SK-N-SH (cell line): ENCODE results near the gene COL25A1. TPM values are rescaled to one million over a fixed set of nuclear protein-coding genes. Genes with fewer than 3 reads are reported as not detected.

ENCODE experiments used
- CTCF ChIA-PET: fragments of 300-600, 350-600 bp; formaldehyde crosslinking; extraction: SDS; loops from one replicate; lab custom pipeline; 2021; lab: Yijun Ruan, JAX
- POLR2A ChIA-PET: fragments of 350-600 bp; sonication (Branson Sonifier 250); formaldehyde crosslinking; extraction: SDS; loops from one replicate; lab custom pipeline; 2020; ENCODE audit warnings: antibody characterized with exemption, inconsistent platforms; lab: Yijun Ruan, JAX
- DNase-seq: peaks from one replicate; pipeline ENCODE4 v3.0.0; 2012
- H2AFZ ChIP-seq: fragments of 200-600 bp; sonication (generic); 2 replicates; pipeline ENCODE4 v1.8.1; 2016; ENCODE audit warnings: antibody characterized with exemption, mild to moderate bottlenecking, low read depth
- H3F3A ChIP-seq: fragments of 200-600 bp; sonication (generic); replicated peaks from 2 replicates; pipeline ENCODE3; 2016; ENCODE audit warnings: antibody characterized with exemption, mild to moderate bottlenecking; ENCODE audit not compliant: insufficient read depth
- H3K27ac ChIP-seq, 2 experiments: fragments of 200-500 bp in 1 of 2; fragments of 200-600 bp in 1 of 2; sonication (Bioruptor generic) in 1 of 2; sonication (generic), shearing (Covaris generic) in 1 of 2; 2 replicates each; pipeline versions ENCODE4 v1.5.1 to v1.6.1; 2014 to 2016; ENCODE audit warnings: low read depth in 2 of 2, inconsistent platforms in 1 of 2, low read length in 1 of 2, mild to moderate bottlenecking in 1 of 2, mixed read lengths in 1 of 2
- H3K27me3 ChIP-seq: fragments of 200-600 bp; sonication (generic), shearing (Covaris generic); 2 replicates; pipeline ENCODE4 v1.6.1; 2016; ENCODE audit warnings: mixed run types; ENCODE audit not compliant: insufficient read depth
- H3K36me3 ChIP-seq, 2 experiments: fragments of 200-500 bp in 1 of 2; fragments of 200-600 bp in 1 of 2; sonication (Bioruptor generic) in 1 of 2; sonication (generic) in 1 of 2; replicated peaks in 1 of 2; 2 replicates each; pipeline versions ENCODE3 to v1.5.1; 2014 to 2016; ENCODE audit warnings: low read length in 1 of 2, mild to moderate bottlenecking in 1 of 2; ENCODE audit not compliant: insufficient read depth in 2 of 2, control insufficient read depth in 1 of 2
- H3K4me1 ChIP-seq, 2 experiments: fragments of 200-500 bp in 1 of 2; fragments of 200-600 bp in 1 of 2; sonication (Bioruptor generic) in 1 of 2; sonication (generic), shearing (Covaris generic) in 1 of 2; 2 replicates each; pipeline versions ENCODE4 v1.5.1 to v1.6.1; 2014 to 2016; ENCODE audit warnings: low read depth in 1 of 2, low read length in 1 of 2, mixed run types in 1 of 2; ENCODE audit not compliant: insufficient read depth in 2 of 2, control insufficient read depth in 1 of 2
- H3K4me2 ChIP-seq: fragments of 200-600 bp; sonication (generic), shearing (Covaris generic); 2 replicates; pipeline ENCODE4 v1.6.1; 2017; ENCODE audit warnings: mixed run types
- H3K4me3 ChIP-seq, 2 experiments: fragments of 200-500 bp in 1 of 2; fragments of 200-600 bp in 1 of 2; sonication (Bioruptor generic) in 1 of 2; sonication (generic), shearing (Covaris generic) in 1 of 2; 2 replicates each; pipeline versions ENCODE4 v1.5.1 to v1.8.1; 2014 to 2016; ENCODE audit warnings: low read depth in 2 of 2, inconsistent platforms in 1 of 2, low read length in 1 of 2, mild to moderate bottlenecking in 1 of 2, mixed read lengths in 1 of 2, moderate library complexity in 1 of 2
- H3K79me2 ChIP-seq: fragments of 200-600 bp; sonication (generic); 2 replicates; pipeline ENCODE4 v1.8.1; 2017; ENCODE audit warnings: mild to moderate bottlenecking; ENCODE audit not compliant: insufficient read depth
- H3K9ac ChIP-seq: fragments of 200-600 bp; sonication (generic); 2 replicates; pipeline ENCODE4 v1.6.1; 2017; ENCODE audit warnings: mixed run types
- H3K9me2 ChIP-seq: fragments of 200-600 bp; sonication (generic); 2 replicates; pipeline ENCODE4 v1.6.1; 2017; ENCODE audit warnings: mixed run types
- H3K9me3 ChIP-seq: fragments of 200-600 bp; sonication (generic); 2 replicates; pipeline ENCODE4 v1.6.1; 2017; ENCODE audit warnings: mixed run types, mild to moderate bottlenecking, moderate library complexity
- H4K20me1 ChIP-seq: fragments of 200-600 bp; sonication (generic); 2 replicates; pipeline ENCODE4 v1.6.1; 2017; ENCODE audit warnings: mild to moderate bottlenecking, mixed run types; ENCODE audit not compliant: insufficient read depth
- CTCF ChIP-seq: fragments of 200-600 bp; sonication (generic); IDR thresholded peaks from 2 replicates; pipeline ENCODE4 v1.6.1; 2017; ENCODE audit warnings: antibody characterized with exemption, mild to moderate bottlenecking, moderate library complexity
- ELF1 ChIP-seq: IDR thresholded peaks from 2 replicates; pipeline ENCODE4 v1.4.0; 2012
- EP300 ChIP-seq, 2 experiments: IDR thresholded peaks; 2 replicates each; pipeline versions ENCODE4 v1.4.0 to v1.6.1; 2012; ENCODE audit warnings: borderline replicate concordance in 1 of 2, low read depth in 1 of 2, low read length in 1 of 2
- FOSL2 ChIP-seq: IDR thresholded peaks from 2 replicates; pipeline ENCODE4 v1.4.0; 2012; ENCODE audit warnings: low read depth, mild to moderate bottlenecking, moderate library complexity, borderline replicate concordance
- FOXM1 ChIP-seq: IDR thresholded peaks from 2 replicates; pipeline ENCODE4 v1.4.0; 2012; ENCODE audit warnings: low read depth, mild to moderate bottlenecking
- GABPA ChIP-seq: IDR thresholded peaks from 2 replicates; pipeline ENCODE4 v1.4.0; 2012; ENCODE audit warnings: low read depth, mild to moderate bottlenecking
- GATA2 ChIP-seq: sonication (generic); formaldehyde crosslinking; IDR thresholded peaks from 2 replicates; pipeline ENCODE4 v1.5.0; 2020; ENCODE audit warnings: mild to moderate bottlenecking, missing genetic modification reagents
- JUND ChIP-seq: IDR thresholded peaks from 2 replicates; pipeline ENCODE4 v1.4.0; 2012
- MXI1 ChIP-seq: IDR thresholded peaks from 2 replicates; pipeline ENCODE4 v1.6.1; 2012; ENCODE audit warnings: mild to moderate bottlenecking, low read depth, low read length, improper control_type of control experiment
- NFIC ChIP-seq: IDR thresholded peaks from 2 replicates; pipeline ENCODE4 v1.4.0; 2012; ENCODE audit warnings: borderline replicate concordance
- RCOR1 ChIP-seq: fragments of 150-350 bp; IDR thresholded peaks from 2 replicates; pipeline ENCODE4 v1.6.1; 2017; ENCODE audit warnings: antibody characterized with exemption, low read length
- REST ChIP-seq: IDR thresholded peaks from 2 replicates; pipeline ENCODE4 v1.6.1; 2012; ENCODE audit warnings: mild to moderate bottlenecking, low read depth, low read length, moderate library complexity
- SIN3A ChIP-seq: IDR thresholded peaks from 2 replicates; pipeline ENCODE4 v1.6.1; 2012; ENCODE audit warnings: low read depth, mild to moderate bottlenecking, low read length, moderate library complexity, borderline replicate concordance
- SMC3 ChIP-seq: IDR thresholded peaks from 2 replicates; pipeline ENCODE4 v1.6.1; 2012; ENCODE audit warnings: low read depth, low read length, improper control_type of control experiment
- TCF12 ChIP-seq: IDR thresholded peaks from 2 replicates; pipeline ENCODE4 v1.4.0; 2012
- TEAD4 ChIP-seq: IDR thresholded peaks from 2 replicates; pipeline ENCODE4 v1.4.0; 2012; ENCODE audit warnings: mild to moderate bottlenecking, borderline replicate concordance; ENCODE audit not compliant: insufficient read depth
- USF1 ChIP-seq: IDR thresholded peaks from 2 replicates; pipeline ENCODE4 v1.4.0; 2012; ENCODE audit warnings: low read depth, borderline replicate concordance
- USF2 ChIP-seq: fragments of 150-350 bp; IDR thresholded peaks from 2 replicates; pipeline ENCODE4 v1.6.1; 2017; ENCODE audit warnings: antibody characterized with exemption, low read length, low read depth, borderline replicate concordance
- YY1 ChIP-seq: IDR thresholded peaks from 2 replicates; pipeline ENCODE4 v1.4.0; 2012; ENCODE audit warnings: low read depth, mild to moderate bottlenecking
- ZBTB33 ChIP-seq: IDR thresholded peaks from 2 replicates; pipeline ENCODE4 v1.4.0; 2012; ENCODE audit warnings: low read depth, borderline replicate concordance
- WGBS: methylation state at CpG from one replicate; pipeline ENCODE4 v1.1.6; 2017; ENCODE audit warnings: low lambda C conversion rate; 5-methylcytosine and 5-hydroxymethylcytosine counted together
- polyA plus RNA-seq, 3 experiments: library from polyadenylated mRNA; depleted of rRNA; stranded (reverse); fragments of >200 nt; gene quantifications; 2 replicates each; pipeline ENCODE4 v1.2.3, GENCODE V29; 2012

COL25A1 gene
- polyA plus RNA-seq, 1 of the 3 experiments (the other 2 are of a cell fraction), result not detected

- TF ChIP-seq YY1, result no peak
- TF ChIP-seq USF2, result no peak
- no peak for TF ChIP-seq GATA2 (CRISPR knock-in tag)
- TF ChIP-seq SIN3A, result no peak
- TF ChIP-seq FOXM1, result no peak
- TF ChIP-seq SMC3, result no peak
- TF ChIP-seq GABPA, result no peak
- no peak for TF ChIP-seq USF1
- TF ChIP-seq REST, result no peak
- no peak for TF ChIP-seq MXI1
- TF ChIP-seq TEAD4, result no peak
- no peak for TF ChIP-seq JUND
- no peak for TF ChIP-seq FOSL2
- TF ChIP-seq TCF12, result no peak
- TF ChIP-seq ZBTB33, result no peak
- TF ChIP-seq EP300 (IDR thresholded peaks at IDR 0.05; ENCODE audit: borderline replicate concordance in 1 of 2, low read depth in 1 of 2, low read length in 1 of 2), result no peak
- TF ChIP-seq RCOR1, result no peak
- TF ChIP-seq NFIC, result no peak
- no peak for TF ChIP-seq CTCF
- no peak for TF ChIP-seq ELF1
- H3K4me2 ChIP-seq, result no peak overlapping the region
- H3K27me3 ChIP-seq, result peaks cover 4% of the 10 kb centered on the region; the same call in 1 of the 2 replicates
- H3K4me3 ChIP-seq, result no peak overlapping the region
- no peaks in the 10 kb centered on the region for H4K20me1 ChIP-seq
- no peak overlapping the region for H2AFZ ChIP-seq
- POLR2A ChIA-PET, result no interaction called here
- H3F3A ChIP-seq, result peaks cover 3% of the 10 kb centered on the region
- H3K9me2 ChIP-seq, result no peaks in the 10 kb centered on the region
- H3K79me2 ChIP-seq, result no peaks in the 10 kb centered on the region
- H3K4me1 ChIP-seq, result peaks cover 0 to 17% of the 10 kb centered on the region in 2 experiments; a peak in 1 of 4 replicates
- H3K9ac ChIP-seq, result no peak overlapping the region
- no peak overlapping the region for H3K27ac ChIP-seq
- H3K9me3 ChIP-seq, result no peaks in the 10 kb centered on the region
- CTCF ChIA-PET, result no interaction called here
- 10% methylated on average over 3 of the region's 3 CpGs for WGBS
- H3K36me3 ChIP-seq, result no peaks in the 10 kb centered on the region
- no peak for DNase-seq
Observed at GRCh38 chr4:108831886-108832285, 470.6 kb downstream of the COL25A1 start.
